Fibroblast of the aortic adventitia (primary cell): Measurements from ENCODE around the gene MAD1L1. TPM values are rescaled to one million over a fixed set of nuclear protein-coding genes. Genes with fewer than 3 reads are reported as not detected.
"Not testable (repeated sequence)": the region's sequence is repeated elsewhere in the genome, so short reads cannot be mapped to it uniquely, and the experiment has no call there.

Experiments
- DNase-seq: peaks from one replicate; pipeline ENCODE4 v3.0.0-alpha.2; 2010; ENCODE audit warnings: low read depth
- H3K4me3 ChIP-seq: 2 replicates; pipeline ENCODE4 v1.5.1; 2011; ENCODE audit warnings: low read depth, mild to moderate bottlenecking, control low read depth, low read length, moderate library complexity
- total RNA-seq: library from RNA; depleted of rRNA; stranded (reverse); fragments of >200 nt; gene quantifications from 2 replicates; pipeline ENCODE4 v1.2.3, GENCODE V29; 2012; ENCODE audit warnings: low replicate concordance
- TF ChIP-seq, protein P1 (sequence below): IDR thresholded peaks from 2 replicates; pipeline ENCODE4 v1.5.1; 2011; ENCODE audit warnings: mild to moderate bottlenecking, low read length, control low read depth, inconsistent platforms; ENCODE audit not compliant: insufficient read depth

MAD1L1 gene
- total RNA-seq, 1 donor, result 22.9 TPM

DNA sequence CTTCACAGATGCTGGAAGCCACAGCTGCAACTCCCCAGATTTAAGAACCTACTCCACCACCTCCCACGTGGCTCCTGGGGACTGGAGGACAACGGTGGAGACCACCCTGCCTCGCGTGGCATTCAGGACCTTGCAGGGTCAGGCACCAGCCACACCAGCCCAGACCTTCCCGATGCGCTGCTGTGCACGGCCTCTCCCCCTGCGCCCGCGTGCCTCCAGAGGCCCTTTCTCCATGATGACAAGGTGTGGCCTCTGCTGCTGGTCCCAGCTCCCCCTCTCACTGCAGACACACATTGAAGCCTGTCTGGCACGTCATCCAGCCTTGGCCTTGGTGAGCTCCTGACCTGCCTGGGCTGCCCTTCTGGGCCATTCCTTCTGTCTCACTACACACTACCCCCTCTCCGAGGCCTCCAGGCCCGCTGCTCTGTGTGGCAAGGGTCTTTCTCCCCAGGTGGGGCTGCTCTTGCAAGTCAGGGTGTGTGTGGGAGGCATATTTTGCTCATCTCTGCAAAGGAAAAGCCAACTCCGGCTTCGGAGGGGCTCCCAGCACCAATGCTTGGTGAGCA is 254.8 kb downstream of the MAD1L1 start:
- TF ChIP-seq, protein P1, sequence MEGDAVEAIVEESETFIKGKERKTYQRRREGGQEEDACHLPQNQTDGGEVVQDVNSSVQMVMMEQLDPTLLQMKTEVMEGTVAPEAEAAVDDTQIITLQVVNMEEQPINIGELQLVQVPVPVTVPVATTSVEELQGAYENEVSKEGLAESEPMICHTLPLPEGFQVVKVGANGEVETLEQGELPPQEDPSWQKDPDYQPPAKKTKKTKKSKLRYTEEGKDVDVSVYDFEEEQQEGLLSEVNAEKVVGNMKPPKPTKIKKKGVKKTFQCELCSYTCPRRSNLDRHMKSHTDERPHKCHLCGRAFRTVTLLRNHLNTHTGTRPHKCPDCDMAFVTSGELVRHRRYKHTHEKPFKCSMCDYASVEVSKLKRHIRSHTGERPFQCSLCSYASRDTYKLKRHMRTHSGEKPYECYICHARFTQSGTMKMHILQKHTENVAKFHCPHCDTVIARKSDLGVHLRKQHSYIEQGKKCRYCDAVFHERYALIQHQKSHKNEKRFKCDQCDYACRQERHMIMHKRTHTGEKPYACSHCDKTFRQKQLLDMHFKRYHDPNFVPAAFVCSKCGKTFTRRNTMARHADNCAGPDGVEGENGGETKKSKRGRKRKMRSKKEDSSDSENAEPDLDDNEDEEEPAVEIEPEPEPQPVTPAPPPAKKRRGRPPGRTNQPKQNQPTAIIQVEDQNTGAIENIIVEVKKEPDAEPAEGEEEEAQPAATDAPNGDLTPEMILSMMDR, result no peak
- DNase-seq, result no peak
- H3K4me3 ChIP-seq, result no peak overlapping the region

DNA sequence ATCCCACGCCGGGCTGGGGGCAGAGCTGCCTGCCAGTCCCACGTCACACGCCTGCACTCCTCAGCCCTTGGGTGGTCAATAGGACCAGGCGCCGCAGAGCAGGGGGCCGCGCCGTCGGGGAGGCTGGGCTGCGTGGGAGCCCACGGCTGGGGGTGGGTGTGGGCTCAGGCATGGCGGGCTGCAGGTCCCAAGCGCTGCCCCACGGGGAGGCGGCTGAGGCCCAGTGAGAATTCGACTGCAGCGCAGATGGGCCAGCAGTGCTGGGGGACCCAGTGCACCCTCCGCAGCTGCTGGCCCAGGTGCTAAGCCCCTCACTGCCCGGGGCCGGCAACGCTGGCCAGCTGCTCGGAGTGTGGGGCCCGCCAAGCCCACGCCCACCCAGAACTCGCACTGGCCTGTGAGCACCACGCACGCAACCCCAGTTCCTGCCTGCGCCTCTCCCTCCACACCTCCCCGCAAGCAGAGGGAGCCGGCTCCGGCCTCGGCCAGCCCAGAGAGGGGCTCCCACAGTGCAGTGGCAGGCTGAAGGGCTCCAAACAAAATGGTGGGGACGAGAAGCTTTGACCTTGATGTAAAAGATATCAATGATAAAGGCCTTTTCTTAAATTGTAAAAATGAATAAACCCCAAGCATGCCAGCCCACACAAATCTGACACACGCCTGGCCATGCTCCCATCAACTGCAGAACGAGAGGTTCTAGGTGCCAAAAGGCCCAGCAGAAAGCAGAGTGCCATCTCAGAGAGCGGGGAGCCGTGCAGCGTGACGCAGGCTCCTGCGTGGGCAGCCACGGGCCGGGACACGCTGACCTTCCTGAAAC is 255.5 kb downstream of the MAD1L1 start:
- TF ChIP-seq, protein P1, result no peak
- DNase-seq, result no peak
- no peak overlapping the region for H3K4me3 ChIP-seq

DNA sequence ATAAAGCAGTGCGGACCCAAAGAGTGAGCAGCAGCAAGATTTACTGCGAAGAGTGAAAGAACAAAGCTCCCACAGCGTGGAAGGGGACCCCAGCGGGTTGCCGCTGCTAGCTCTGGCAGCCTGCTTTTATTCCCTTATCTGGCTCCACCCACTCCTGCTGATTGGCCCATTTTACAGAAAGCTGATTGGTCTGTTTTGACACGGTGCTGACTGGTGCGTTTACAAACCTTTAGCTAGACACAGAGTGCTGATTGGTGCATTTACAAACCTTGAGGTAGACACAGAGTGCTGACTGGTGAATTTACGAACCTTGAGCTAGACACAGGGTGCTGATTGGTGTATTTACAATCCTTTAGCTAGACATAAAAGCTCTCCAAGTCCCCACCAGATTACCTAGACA is 256.2 kb downstream of the MAD1L1 start:
- DNase-seq, result not testable (repeated sequence)

DNA sequence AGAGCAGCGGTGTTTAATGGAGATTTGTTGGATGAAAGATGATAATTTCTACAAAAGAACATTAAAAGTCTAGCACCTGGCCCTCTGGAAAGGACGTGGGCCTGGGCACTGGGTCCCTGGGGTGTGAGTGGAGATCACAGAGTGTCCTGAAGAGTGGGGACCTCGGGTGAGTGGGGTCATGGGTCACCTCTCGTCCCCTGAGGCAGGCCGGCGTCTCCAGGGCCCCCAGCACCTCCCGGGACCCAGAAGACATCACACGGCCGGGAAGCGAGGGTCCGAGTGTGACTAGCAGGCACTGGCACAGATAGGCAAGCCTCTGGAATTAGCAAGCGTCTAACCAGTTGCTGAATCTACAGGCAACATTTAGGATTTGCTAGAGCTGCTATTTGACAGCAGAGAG is 257.2 kb downstream of the MAD1L1 start:
- TF ChIP-seq, protein P1, result no peak

More for the DNA sequence above, 256.2 kb downstream of the MAD1L1 start:
- H3K4me3 ChIP-seq, result not testable (repeated sequence)

DNA sequence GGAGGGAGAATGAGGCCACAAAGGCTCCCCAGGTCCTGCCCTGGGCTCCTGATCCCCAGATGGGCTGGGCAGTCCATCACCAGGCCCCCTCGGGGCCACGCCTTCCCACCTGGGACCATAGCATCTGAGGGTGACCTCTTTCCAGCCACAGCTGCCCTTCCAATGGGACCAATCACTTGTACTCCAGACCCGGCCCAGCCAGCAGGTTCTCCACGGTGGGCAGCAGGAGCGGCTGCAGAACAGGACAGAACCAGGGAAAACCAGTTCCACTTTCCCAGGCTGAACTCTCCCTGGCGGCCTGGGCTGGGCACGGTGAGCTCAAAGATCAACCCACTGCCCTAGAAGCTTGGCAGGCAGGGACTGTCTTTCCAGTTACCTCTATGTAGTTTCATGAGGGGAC is 257.6 kb downstream of the MAD1L1 start:
- DNase-seq, result no peak
- TF ChIP-seq, protein P1, result no peak
- no peak overlapping the region for H3K4me3 ChIP-seq

More for the DNA sequence above, 257.2 kb downstream of the MAD1L1 start:
- no peak for DNase-seq
- no peak overlapping the region for H3K4me3 ChIP-seq

DNA sequence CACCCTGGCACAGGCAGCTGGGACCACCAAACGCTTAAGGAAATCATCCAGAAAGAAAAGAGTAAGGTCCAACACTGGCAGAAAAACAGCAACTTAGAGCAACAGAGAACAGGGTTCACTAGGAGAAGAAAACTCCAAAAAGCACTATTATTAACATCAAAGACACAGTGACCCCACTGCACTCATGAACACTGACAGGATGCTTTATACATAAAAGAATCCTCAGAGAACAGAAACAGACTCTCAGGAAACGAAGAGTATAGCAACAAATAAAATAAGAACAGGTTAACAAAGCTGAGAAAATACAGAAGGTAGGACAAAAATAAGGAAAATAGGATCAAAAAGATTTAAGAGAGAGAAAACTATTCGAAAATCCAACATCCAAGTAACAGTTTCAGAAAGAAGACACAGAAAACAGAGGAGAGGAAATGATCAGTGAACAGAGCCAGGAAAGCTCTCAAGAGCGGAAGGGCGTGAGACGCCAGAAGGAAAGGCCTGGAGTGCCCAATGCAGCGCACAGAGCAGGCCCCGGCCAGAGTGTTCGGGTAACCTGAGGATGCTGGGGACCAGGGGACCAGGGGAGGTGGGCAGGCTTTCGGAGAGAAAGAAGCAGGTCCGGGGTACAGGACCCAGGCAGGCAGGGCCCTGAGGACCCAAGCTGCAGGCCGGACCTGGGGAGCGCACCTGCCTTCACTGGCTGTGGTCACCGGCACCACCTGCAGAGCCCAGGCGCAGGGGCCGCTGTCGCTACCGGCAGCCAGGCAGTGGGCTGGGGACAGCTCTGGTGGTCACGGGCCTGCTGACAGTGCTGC is 258.2 kb downstream of the MAD1L1 start:
- TF ChIP-seq, protein P1, result no peak
- no peak for DNase-seq
- H3K4me3 ChIP-seq, result no peak overlapping the region
